PC-9 (cell line): ENCODE results near the gene PRTG. TPM values are rescaled to one million over a fixed set of nuclear protein-coding genes. Genes with fewer than 3 reads are reported as not detected.

Source experiments
- BruUV-seq: library from RNA; stranded (reverse); fragments of 400-500 nt; replicated peaks from 2 replicates; lab custom pipeline; 2021; lab: Mats Ljungman, UMichigan
- CTCF ChIA-PET: fragments of 300-600 bp; sonication (Branson Sonifier 250); formaldehyde crosslinking; loops from one replicate; lab custom pipeline; 2022; ENCODE audit warnings: antibody characterized with exemption; lab: Charles Lee
- POLR2A ChIA-PET: fragments of 300-600 bp; sonication (Branson Sonifier 250); formaldehyde crosslinking; loops from one replicate; lab custom pipeline; 2022; ENCODE audit warnings: antibody characterized with exemption; ENCODE audit not compliant: unreplicated experiment; lab: Charles Lee
- DNase-seq, 2 experiments: peaks; one replicate each; pipeline versions ENCODE4 v3.0.0 to v3.0.0-alpha.2; 2015 to 2022; ENCODE audit warnings: mixed read lengths in 1 of 2
- H2AFZ ChIP-seq: fragments of 200-600 bp; sonication (generic); 2 replicates; pipeline ENCODE4 v1.8.1; 2017; ENCODE audit warnings: antibody characterized with exemption
- H3F3A ChIP-seq: fragments of 200-600 bp; sonication (generic); 2 replicates; pipeline ENCODE4 v1.8.1; 2017; ENCODE audit warnings: antibody characterized with exemption, mild to moderate bottlenecking, low read depth; ENCODE audit not compliant: insufficient read depth
- H3K27ac ChIP-seq: fragments of 200-600 bp; sonication (generic); 2 replicates; pipeline ENCODE4 v1.6.1; 2016; ENCODE audit warnings: mixed run types
- H3K27me3 ChIP-seq: fragments of 200-600 bp; sonication (generic); 2 replicates; pipeline ENCODE4 v1.6.1; 2016; ENCODE audit warnings: low read depth, mixed run types; ENCODE audit not compliant: insufficient read depth
- H3K36me3 ChIP-seq: fragments of 200-600 bp; sonication (generic); 2 replicates; pipeline ENCODE4 v1.6.1; 2016; ENCODE audit warnings: low read depth, mixed run types
- H3K4me1 ChIP-seq: fragments of 200-600 bp; sonication (generic); replicated peaks from 2 replicates; pipeline ENCODE4 v1.6.1; 2016; ENCODE audit warnings: mixed run types; ENCODE audit not compliant: insufficient read depth
- H3K4me2 ChIP-seq: fragments of 200-600 bp; sonication (generic); 2 replicates; pipeline ENCODE4 v1.6.1; 2017; ENCODE audit warnings: mixed run types
- H3K4me3 ChIP-seq: fragments of 200-600 bp; sonication (generic); 2 replicates; pipeline ENCODE4 v1.6.1; 2016; ENCODE audit warnings: mixed run types
- H3K79me2 ChIP-seq: fragments of 200-600 bp; sonication (generic); 2 replicates; pipeline ENCODE4 v1.6.1; 2017; ENCODE audit warnings: low read depth, mixed run types
- H3K9me2 ChIP-seq: fragments of 200-600 bp; sonication (generic); 2 replicates; pipeline ENCODE4 v1.8.1; 2017; ENCODE audit warnings: mild to moderate bottlenecking; ENCODE audit not compliant: insufficient read depth
- H3K9me3 ChIP-seq: fragments of 200-600 bp; sonication (generic); 2 replicates; pipeline ENCODE4 v1.8.1; 2016; ENCODE audit warnings: low read depth; ENCODE audit not compliant: insufficient read depth
- H4K20me1 ChIP-seq: fragments of 200-600 bp; sonication (generic); 2 replicates; pipeline ENCODE4 v1.8.1; 2017; ENCODE audit not compliant: insufficient read depth
- CTCF ChIP-seq: fragments of 200-600 bp; sonication (generic); conservative IDR thresholded peaks from 2 replicates; pipeline ENCODE4 v1.6.1; 2017; ENCODE audit warnings: mixed run types, antibody characterized with exemption, mild to moderate bottlenecking, moderate library complexity
- EZH2 ChIP-seq: fragments of 200-600 bp; sonication (generic); IDR thresholded peaks from 2 replicates; pipeline ENCODE4 v1.8.0; 2017; ENCODE audit warnings: antibody characterized with exemption, low read depth
- intact Hi-C: fragments of 100-400 bp; cut with micrococcal nuclease; formaldehyde crosslinking; loops from one replicate; pipeline ENCODE4 v1.10.0; 2022; ENCODE audit not compliant: unreplicated experiment
- total RNA-seq: library from RNA; stranded (reverse); gene quantifications from 2 replicates; pipeline ENCODE4 v1.2.3, GENCODE V29; 2021

PRTG gene
- total RNA-seq, 1 experiment from 2014 or later: 11.4 TPM

- intact Hi-C loops: no loop called here
- Histone ChIP-seq H3K27me3 (no peaks in the 10 kb centered on the region), H3K4me1 (peaks cover 13% of the 10 kb centered on the region), H4K20me1 (no peaks in the 10 kb centered on the region), H3K9me2 (no peaks in the 10 kb centered on the region), H3K27ac (no peak overlapping the region), H3K9me3 (no peaks in the 10 kb centered on the region), H3K4me2 (no peak overlapping the region), H2AFZ (no peak overlapping the region), H3K36me3 (no peaks in the 10 kb centered on the region), H3K79me2 (no peaks in the 10 kb centered on the region), H3F3A (peaks cover 9% of the 10 kb centered on the region; the same call in 1 of the 2 replicates), H3K4me3 (no peak overlapping the region)
- no peak for TF ChIP-seq CTCF
- no peak for TF ChIP-seq EZH2
- POLR2A ChIA-PET: no interaction called here
- DNase-seq: no peak
- CTCF ChIA-PET: no interaction called here
- no TSS peak for BruUV-seq
Measured at GRCh38 chr15:55632434-55632833, 110.5 kb downstream of the PRTG start.

GRCh38 chr15:55630858-55631257 lies 112.1 kb downstream of the PRTG start:
- TF ChIP-seq EZH2 (no peak), CTCF (no peak)
- Histone ChIP-seq H2AFZ (no peak overlapping the region), H3K4me2 (no peak overlapping the region), H3K79me2 (no peaks in the 10 kb centered on the region), H3K9me3 (no peaks in the 10 kb centered on the region), H3F3A (peaks cover 9% of the 10 kb centered on the region; the same call in 1 of the 2 replicates), H3K36me3 (no peaks in the 10 kb centered on the region), H3K27ac (no peak overlapping the region), H4K20me1 (no peaks in the 10 kb centered on the region), H3K4me3 (no peak overlapping the region), H3K4me1 (peaks cover 14% of the 10 kb centered on the region), H3K9me2 (no peaks in the 10 kb centered on the region), H3K27me3 (no peaks in the 10 kb centered on the region)
- DNase-seq: no peak
- ChIA-PET POLR2A (no interaction called here), CTCF (no interaction called here)
- no TSS peak for BruUV-seq
- intact Hi-C loops: no loop called here

GRCh38 chr15:55628369-55628730 lies 114.6 kb downstream of the PRTG start:
- Histone ChIP-seq H3K27ac (peak overlapping the region; percentile 86), H3K9me2 (no peaks in the 10 kb centered on the region)
- POLR2A ChIA-PET: interaction anchor here (0.6 kb wide), 1 partner anchor 407 kb away, joined by 3 read pairs; no protein-coding TSS in a partner anchor

More at GRCh38 chr15:55628369-55628730, 114.6 kb downstream of the PRTG start:
- Histone ChIP-seq H4K20me1 (no peaks in the 10 kb centered on the region), H3K4me2 (peak overlapping the region; percentile 58; the same call in 1 of the 2 replicates), H3K9me3 (no peaks in the 10 kb centered on the region), H2AFZ (peak overlapping the region; percentile 85; the same call in 1 of the 2 replicates), H3K4me3 (peak overlapping the region; percentile 41; the same call in 1 of the 2 replicates), H3K27me3 (no peaks in the 10 kb centered on the region), H3K4me1 (peaks cover 14% of the 10 kb centered on the region), H3K36me3 (no peaks in the 10 kb centered on the region), H3F3A (peaks cover 9% of the 10 kb centered on the region; the same call in 1 of the 2 replicates), H3K79me2 (no peaks in the 10 kb centered on the region)
- no peak for DNase-seq
- intact Hi-C loops: loop anchor here (5.0 kb wide), 1 partner anchor 116 kb away; no protein-coding TSS in a partner anchor
- BruUV-seq: TSS peak; percentile 98
- CTCF ChIA-PET: interaction anchor here (0.6 to 0.9 kb wide), 4 partner anchors 74 to 801 kb away, joined by 3 to 5 read pairs (median 3); no protein-coding TSS in a partner anchor
- TF ChIP-seq CTCF (no peak), EZH2 (no peak)
